Erythroblast (primary cell): ENCODE measurements around the gene MUC12.

Source experiments
- GATA1 ChIP-seq: IDR thresholded peaks from 2 replicates; pipeline ENCODE4 v1.6.1; 2011; ENCODE audit warnings: low read depth, mild to moderate bottlenecking, control low read depth, low read length, moderate library complexity
- POLR2A ChIP-seq: IDR thresholded peaks from 2 replicates; pipeline ENCODE4 v1.6.1; 2011; ENCODE audit warnings: mild to moderate bottlenecking, low read length

- no peak for TF ChIP-seq POLR2A
- no peak for TF ChIP-seq GATA1
Measured at GRCh38 chr7:100957832-100958421, 11.4 kb upstream of the MUC12 start.
